Psoas muscle (tissue), 8 donors: ENCODE data around the gene ZNF639. TPM values are rescaled to one million over a fixed set of nuclear protein-coding genes. Genes with fewer than 3 reads are reported as not detected.

ENCODE experiments used
- ATAC-seq, 4 donors: fragments of 200-7000 bp; cut with Tn5 transposase; one replicate each; pipeline ENCODE4 v1.9.1; 2020; ENCODE audit warnings: moderate library complexity in 3 of 4, mild to moderate bottlenecking in 2 of 4
- DNase-seq, 2 donors: peaks; one replicate each; pipeline ENCODE4 v3.0.0-alpha.2; 2020
- H3K27ac ChIP-seq: fragments of 200-600 bp; one replicate; pipeline ENCODE4 v1.8.0; 2022
- H3K27me3 ChIP-seq, 3 donors: fragments of 200-600 bp in 1 of 3; one replicate each; pipeline versions ENCODE4 v1.6.1 to v1.8.0; 2013 to 2022; ENCODE audit warnings: low read length in 2 of 3, mild to moderate bottlenecking in 2 of 3, moderate library complexity in 1 of 3; ENCODE audit not compliant: insufficient read depth in 3 of 3
- H3K36me3 ChIP-seq, 2 donors: fragments of 200-600 bp in 1 of 2; one replicate each; pipeline versions ENCODE4 v1.6.1 to v1.8.0; 2013 to 2022; ENCODE audit warnings: low read depth in 1 of 2, mild to moderate bottlenecking in 1 of 2, moderate library complexity in 1 of 2; ENCODE audit not compliant: insufficient read depth in 1 of 2
- H3K4me1 ChIP-seq: fragments of 200-600 bp; one replicate; pipeline ENCODE4 v1.8.0; 2022
- H3K4me3 ChIP-seq: fragments of 200-600 bp; one replicate; pipeline ENCODE4 v1.8.0; 2022; ENCODE audit warnings: mild to moderate bottlenecking
- H3K9me3 ChIP-seq: fragments of 200-600 bp; one replicate; pipeline ENCODE4 v1.8.0; 2022
- CTCF ChIP-seq: fragments of 200-600 bp; IDR thresholded peaks from one replicate; pipeline ENCODE4 v1.8.0; 2022; ENCODE audit warnings: antibody characterized with exemption
- WGBS, 3 donors: extraction: QIAGEN DNeasy Blood & Tissue Kit; methylation state at CpG; one replicate each; pipeline versions ENCODE4 v1.1.6 to v1.1.7; 2013; 5-methylcytosine and 5-hydroxymethylcytosine counted together
- intact Hi-C, 2 donors: fragments of 100-400 bp; cut with DNase I; formaldehyde crosslinking; loops; one replicate each; pipeline versions ENCODE4 v1.11.0 to v1.14.2; 2022
- polyA plus RNA-seq, 3 donors: library from polyadenylated mRNA; stranded (reverse); fragments of 200-250 nt; gene quantifications; one replicate each; pipeline ENCODE4 v1.2.3, GENCODE V29; 2013
- total RNA-seq, 4 donors: library from RNA; stranded (reverse); fragmentation: NEBNext Ultra II Directional in 2 of 4; extraction: Animal tissue kit (Norgen Biotek cat#: 25700) in 2 of 4; gene quantifications; one replicate each; pipeline versions ENCODE4 v1.2.1 to v1.2.4, GENCODE V29; 2021 to 2023
- donor health status: healthy with polysubstance abuse.
- donor health status: DM: no; HTN: no; CAD: no; lungs with moderate emphysema.
- donor health status: Bipolar disorder and iron deficiency.
- donor health status: healthy.
- donor health status: DM: yes; HTN: yes; CAD: no.
- donor health status: DM: no; HTN: no; CAD: no.
- donor health status: DM: no; HTN: no; CAD: no.
- donor health status: DM: yes; HTN: yes; CAD: no.

ZNF639 gene
- total and polyA plus RNA-seq, 7 donors, result 16.2 to 45.4 (median 27.0) TPM

GRCh38 chr3:179355996-179356395, 33.2 kb downstream of the ZNF639 start:
- ATAC-seq (no peak), DNase-seq (no peak)
- TF ChIP-seq CTCF, result no peak
- peaks cover 4 to 100% of the 10 kb centered on the region in 2 donors for H3K36me3 ChIP-seq
- intact Hi-C loops, result no loop called here
- H3K27me3 ChIP-seq, result no peaks in the 10 kb centered on the region
- H3K27ac ChIP-seq, result no peak overlapping the region
- 89 to 100% (median 97%) methylated on average over 1 of the region's 1 CpG for WGBS, 3 donors
- no peak overlapping the region for H3K4me3 ChIP-seq
- H3K9me3 ChIP-seq, result no peaks in the 10 kb centered on the region
- H3K4me1 ChIP-seq, result no peaks in the 10 kb centered on the region

GRCh38 chr3:179363332-179363731, 40.5 kb downstream of the ZNF639 start:
- no peak overlapping the region for H3K27ac ChIP-seq
- TF ChIP-seq CTCF, result no peak
- no peak for DNase-seq
- H3K4me3 ChIP-seq, result no peak overlapping the region
- H3K36me3 ChIP-seq, result peaks cover 3 to 99% of the 10 kb centered on the region in 2 donors
- WGBS, 3 donors, result 94 to 99% (median 97%) methylated on average over 5 of the region's 5 CpGs
- no peak for ATAC-seq
- no peaks in the 10 kb centered on the region for H3K27me3 ChIP-seq
- H3K4me1 ChIP-seq, result no peaks in the 10 kb centered on the region
- intact Hi-C loops, result loop anchor here (10.0 kb wide), 2 partner anchors 221 to 231 kb away; no protein-coding TSS in a partner anchor
- H3K9me3 ChIP-seq, result no peaks in the 10 kb centered on the region

GRCh38 chr3:179369621-179370020, 46.8 kb downstream of the ZNF639 start:
- DNase-seq (no peak), ATAC-seq (no peak)
- Histone ChIP-seq H3K4me3 (no peak overlapping the region), H3K36me3 (peaks cover 3 to 90% of the 10 kb centered on the region in 2 donors), H3K4me1 (no peaks in the 10 kb centered on the region), H3K27me3 (no peaks in the 10 kb centered on the region), H3K27ac (no peak overlapping the region), H3K9me3 (no peaks in the 10 kb centered on the region)
- intact Hi-C loops, result loop anchor here (10.0 kb wide), 2 partner anchors 215 to 225 kb away; no protein-coding TSS in a partner anchor
- TF ChIP-seq CTCF, result no peak
- 90 to 93% (median 93%) methylated on average over 1 of the region's 1 CpG for WGBS, 3 donors

- no peak for ATAC-seq
- no peaks in the 10 kb centered on the region for H3K9me3 ChIP-seq
- no peak for DNase-seq
- no peak overlapping the region for H3K27ac ChIP-seq
- H3K36me3 ChIP-seq, result peaks cover 7 to 90% of the 10 kb centered on the region in 2 donors
- no peak for TF ChIP-seq CTCF
- WGBS, 3 donors, result 97 to 98% (median 98%) methylated on average over 6 of the region's 6 CpGs
- intact Hi-C loops, result no loop called here
- H3K4me3 ChIP-seq, result no peak overlapping the region
- H3K4me1 ChIP-seq, result no peaks in the 10 kb centered on the region
- no peaks in the 10 kb centered on the region for H3K27me3 ChIP-seq
Observed at GRCh38 chr3:179373938-179374337, 51.1 kb downstream of the ZNF639 start.
